CD4-positive, alpha-beta memory T cell (primary cell): Measurements from ENCODE around the gene KRTAP5-9. TPM values are rescaled to one million over a fixed set of nuclear protein-coding genes. Genes with fewer than 3 reads are reported as not detected.

Experiments
- CTCF ChIA-PET: fragments of 350-600 bp; sonication (Branson Sonifier 250); formaldehyde crosslinking; loops from one replicate; lab custom pipeline; 2021; ENCODE audit warnings: inconsistent platforms; ENCODE audit not compliant: partially characterized antibody; lab: Charles Lee
- POLR2A ChIA-PET: fragments of 350-600 bp; sonication (Branson Sonifier 250); formaldehyde crosslinking; loops from one replicate; lab custom pipeline; 2021; ENCODE audit not compliant: partially characterized antibody; lab: Charles Lee
- DNase-seq, 5 donors: peaks; one replicate each; pipeline versions ENCODE4 v3.0.0 to v3.0.0-alpha.2; 2020 to 2022; ENCODE audit warnings: mixed read lengths in 1 of 5
- H3K27ac ChIP-seq: one replicate; pipeline ENCODE4 v1.7.0; 2013; ENCODE audit warnings: low read depth, low read length
- H3K27me3 ChIP-seq: 2 replicates; pipeline ENCODE4 v1.7.0; 2013; ENCODE audit warnings: mild to moderate bottlenecking, low read length, moderate library complexity; ENCODE audit not compliant: insufficient read depth
- H3K36me3 ChIP-seq: 2 replicates; pipeline ENCODE4 v1.7.0; 2013; ENCODE audit warnings: mild to moderate bottlenecking, low read length, moderate library complexity; ENCODE audit not compliant: insufficient read depth
- H3K4me1 ChIP-seq: 2 replicates; pipeline ENCODE4 v1.7.0; 2013; ENCODE audit warnings: mild to moderate bottlenecking, low read length, moderate library complexity; ENCODE audit not compliant: insufficient read depth
- H3K4me3 ChIP-seq, 2 donors: one replicate each; pipeline ENCODE4 v1.7.0; 2013; ENCODE audit warnings: low read length in 2 of 2, mild to moderate bottlenecking in 1 of 2
- H3K9me3 ChIP-seq, 2 donors: one replicate each; pipeline ENCODE4 v1.7.0; 2013; ENCODE audit warnings: low read length in 2 of 2, control low read depth in 1 of 2; ENCODE audit not compliant: control insufficient read depth in 1 of 2
- H3K27ac Mint-ChIP-seq, 7 donors: one replicate each; pipeline ENCODE4 v1.8.0; 2020 to 2021; ENCODE audit warnings: mixed read lengths in 7 of 7, mild to moderate bottlenecking in 6 of 7, inconsistent platforms in 3 of 7, moderate library complexity in 3 of 7
- H3K27me3 Mint-ChIP-seq, 2 donors: one replicate each; pipeline ENCODE4 v1.8.0; 2020 to 2021; ENCODE audit warnings: mixed read lengths in 2 of 2
- H3K36me3 Mint-ChIP-seq, 2 donors: one replicate each; pipeline ENCODE4 v1.8.0; 2020 to 2021; ENCODE audit warnings: mixed read lengths in 2 of 2, inconsistent platforms in 1 of 2, mild to moderate bottlenecking in 1 of 2
- H3K4me1 Mint-ChIP-seq, 4 donors: one replicate each; pipeline ENCODE4 v1.8.0; 2020 to 2021; ENCODE audit warnings: mixed read lengths in 4 of 4, mild to moderate bottlenecking in 1 of 4
- H3K4me3 Mint-ChIP-seq, 8 donors: one replicate each; pipeline ENCODE4 v1.8.0; 2020 to 2021; ENCODE audit warnings: mixed read lengths in 8 of 8, mild to moderate bottlenecking in 7 of 8, moderate library complexity in 6 of 8, inconsistent platforms in 3 of 8
- H3K9me3 Mint-ChIP-seq, 8 donors: one replicate each; pipeline ENCODE4 v1.8.0; 2020 to 2021; ENCODE audit warnings: mixed read lengths in 8 of 8, mild to moderate bottlenecking in 5 of 8, inconsistent platforms in 3 of 8, moderate library complexity in 1 of 8
- intact Hi-C: fragments of 100-400 bp; cut with micrococcal nuclease; formaldehyde crosslinking; loops from one replicate; pipeline ENCODE4 v1.15.1; 2023
- polyA plus RNA-seq, 2 donors: library from polyadenylated mRNA; unstranded; fragments of 300-500 nt; fragmentation: Illumina TruSeq; gene quantifications; one replicate each; pipeline ENCODE4 v1.2.3, GENCODE V29; 2021
- total RNA-seq, 2 experiments: library from RNA; stranded (reverse); gene quantifications; one replicate each; pipeline ENCODE4 v1.2.3, GENCODE V29; 2021

Gene KRTAP5-9
- total and polyA plus RNA-seq, 4 experiments from 2014 or later, result not detected

DNA sequence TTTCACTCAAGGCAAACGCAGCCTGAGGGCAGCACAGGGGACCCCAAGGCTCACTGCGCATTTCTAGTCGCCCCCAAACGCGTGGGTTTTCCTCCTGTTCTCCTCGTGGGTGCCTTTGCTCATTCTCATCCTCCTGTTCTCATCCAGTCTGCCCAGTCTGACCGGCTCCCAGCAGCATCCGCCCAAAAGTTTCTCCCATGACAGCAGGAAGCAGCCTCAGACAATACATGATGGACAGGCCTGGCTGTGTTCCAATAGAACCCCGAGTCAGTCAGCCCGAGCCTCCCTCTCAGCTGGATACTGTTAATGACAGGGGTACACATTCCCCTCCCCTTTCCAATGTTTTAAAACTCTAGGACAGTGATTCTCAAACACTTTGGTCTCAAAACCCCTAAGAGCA lies 43.7 kb upstream of the KRTAP5-9 start:
- H3K4me1 Mint-ChIP-seq, result no peaks in the 10 kb centered on the region
- no peaks in the 10 kb centered on the region for H3K4me1 ChIP-seq
- no peaks in the 10 kb centered on the region for H3K27me3 ChIP-seq
- intact Hi-C loops, result no loop called here
- peaks cover 55 to 67% of the 10 kb centered on the region in 2 donors for H3K36me3 Mint-ChIP-seq
- H3K4me3 ChIP-seq, result no peak overlapping the region
- no peak overlapping the region for H3K27ac Mint-ChIP-seq
- DNase-seq, result no peak
- H3K4me3 Mint-ChIP-seq, result no peak overlapping the region
- peaks cover 7 to 47% (median 39%) of the 10 kb centered on the region in 8 donors for H3K9me3 Mint-ChIP-seq
- CTCF ChIA-PET, result no interaction called here
- no peaks in the 10 kb centered on the region for H3K27me3 Mint-ChIP-seq
- POLR2A ChIA-PET, result no interaction called here
- peaks cover 33% of the 10 kb centered on the region for H3K36me3 ChIP-seq
- peaks cover 0 to 3% of the 10 kb centered on the region in 2 donors for H3K9me3 ChIP-seq
- no peak overlapping the region for H3K27ac ChIP-seq

DNA sequence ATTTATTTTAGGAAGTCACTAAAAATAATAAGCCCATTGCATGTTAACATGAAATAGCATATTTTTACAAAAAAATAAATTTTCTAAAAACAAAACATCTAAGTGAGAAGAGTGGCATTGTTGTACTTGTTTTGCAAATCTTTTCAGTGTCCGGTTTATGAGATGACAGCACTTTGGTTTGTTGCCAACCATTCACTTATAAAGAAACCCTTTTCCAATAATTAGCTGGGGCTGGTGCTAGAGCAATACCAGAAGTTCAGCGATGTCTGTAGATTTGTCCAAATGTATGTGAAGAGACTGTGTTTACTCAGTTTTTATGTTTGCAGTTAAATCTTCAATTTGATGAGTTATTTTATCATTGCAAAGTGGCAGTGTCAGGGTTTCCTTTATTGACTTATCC lies 43.2 kb upstream of the KRTAP5-9 start:
- intact Hi-C loops, result no loop called here
- Histone ChIP-seq H3K27ac (no peak overlapping the region), H3K4me1 (no peaks in the 10 kb centered on the region), H3K36me3 (peaks cover 29% of the 10 kb centered on the region), H3K9me3 (peaks cover 0 to 5% of the 10 kb centered on the region in 2 donors), H3K27me3 (no peaks in the 10 kb centered on the region), H3K4me3 (no peak overlapping the region)
- no peaks in the 10 kb centered on the region for H3K27me3 Mint-ChIP-seq
- H3K27ac Mint-ChIP-seq, result no peak overlapping the region
- ChIA-PET POLR2A (no interaction called here), CTCF (no interaction called here)
- H3K9me3 Mint-ChIP-seq, result peaks cover 7 to 52% (median 44%) of the 10 kb centered on the region in 8 donors
- H3K4me3 Mint-ChIP-seq, result no peak overlapping the region
- peaks cover 55 to 68% of the 10 kb centered on the region in 2 donors for H3K36me3 Mint-ChIP-seq
- no peaks in the 10 kb centered on the region for H3K4me1 Mint-ChIP-seq
- no peak for DNase-seq

DNA sequence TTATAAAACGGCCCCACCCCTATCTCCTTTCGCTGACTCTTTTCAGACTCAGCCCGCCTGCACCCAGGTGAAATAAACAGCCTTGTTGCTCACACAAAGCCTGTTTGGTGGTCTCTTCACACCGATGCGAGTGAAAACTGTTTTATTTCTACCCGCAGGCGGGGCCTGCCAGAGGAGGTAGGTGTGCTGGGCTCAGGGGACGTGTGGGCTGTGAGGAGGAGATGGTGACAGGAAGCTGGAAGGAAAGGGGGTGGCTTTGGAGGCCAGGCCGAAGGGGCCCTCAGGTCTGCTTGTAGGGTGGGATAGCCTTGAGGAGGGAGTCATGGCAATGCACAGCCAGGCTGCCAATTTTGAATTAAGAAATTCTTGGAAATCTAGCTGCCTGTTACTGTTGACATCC lies 42.4 kb upstream of the KRTAP5-9 start:
- DNase-seq, result no peak
- peaks cover 0 to 10% of the 10 kb centered on the region in 2 donors for H3K9me3 ChIP-seq
- H3K9me3 Mint-ChIP-seq, result peaks cover 7 to 60% (median 51%) of the 10 kb centered on the region in 8 donors
- no peaks in the 10 kb centered on the region for H3K27me3 Mint-ChIP-seq
- no peaks in the 10 kb centered on the region for H3K4me1 Mint-ChIP-seq
- no peak overlapping the region for H3K27ac ChIP-seq
- no peaks in the 10 kb centered on the region for H3K27me3 ChIP-seq
- H3K4me3 ChIP-seq, result no peak overlapping the region
- CTCF ChIA-PET, result interaction anchor here (0.6 kb wide), 1 partner anchor 700 kb away, joined by 3 read pairs; no protein-coding TSS in a partner anchor
- H3K36me3 ChIP-seq, result peaks cover 21% of the 10 kb centered on the region
- POLR2A ChIA-PET, result no interaction called here
- H3K4me1 ChIP-seq, result no peaks in the 10 kb centered on the region
- peaks cover 47 to 60% of the 10 kb centered on the region in 2 donors for H3K36me3 Mint-ChIP-seq
- intact Hi-C loops, result no loop called here
- H3K4me3 Mint-ChIP-seq, result no peak overlapping the region
- H3K27ac Mint-ChIP-seq, result no peak overlapping the region

DNA sequence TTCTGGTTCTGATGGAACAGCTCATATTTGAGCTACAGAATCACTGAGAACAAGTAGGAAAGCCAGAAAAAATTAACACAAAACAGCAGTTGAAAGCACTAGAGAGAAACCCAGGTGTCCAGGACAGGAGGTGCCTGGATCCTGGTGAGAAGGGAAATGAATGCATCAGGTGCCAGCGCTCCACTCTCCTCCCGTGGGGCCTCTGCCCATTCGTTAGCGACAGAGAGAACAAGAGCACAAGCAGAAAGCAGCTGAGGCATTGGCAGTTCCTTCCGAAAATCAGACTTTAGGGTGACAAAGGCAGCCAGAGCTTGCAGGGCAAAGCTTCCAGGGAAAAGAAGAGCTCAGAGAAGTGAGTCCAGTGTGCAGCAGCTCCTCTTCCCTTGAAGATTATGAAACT lies 41.1 kb upstream of the KRTAP5-9 start:
- CTCF ChIA-PET, result no interaction called here
- no peak overlapping the region for H3K27ac Mint-ChIP-seq
- H3K9me3 Mint-ChIP-seq, result peaks cover 7 to 70% (median 56%) of the 10 kb centered on the region in 8 donors
- H3K27me3 Mint-ChIP-seq, result no peaks in the 10 kb centered on the region
- no peak overlapping the region for H3K4me3 Mint-ChIP-seq
- peaks cover 0 to 10% of the 10 kb centered on the region in 2 donors for H3K9me3 ChIP-seq
- H3K27me3 ChIP-seq, result no peaks in the 10 kb centered on the region
- no peak overlapping the region for H3K4me3 ChIP-seq
- DNase-seq, result no peak
- H3K36me3 ChIP-seq, result peaks cover 8% of the 10 kb centered on the region
- H3K4me1 Mint-ChIP-seq, result no peaks in the 10 kb centered on the region
- POLR2A ChIA-PET, result no interaction called here
- H3K4me1 ChIP-seq, result no peaks in the 10 kb centered on the region
- H3K27ac ChIP-seq, result no peak overlapping the region
- H3K36me3 Mint-ChIP-seq, result peaks cover 44 to 56% of the 10 kb centered on the region in 2 donors
- intact Hi-C loops, result no loop called here

DNA sequence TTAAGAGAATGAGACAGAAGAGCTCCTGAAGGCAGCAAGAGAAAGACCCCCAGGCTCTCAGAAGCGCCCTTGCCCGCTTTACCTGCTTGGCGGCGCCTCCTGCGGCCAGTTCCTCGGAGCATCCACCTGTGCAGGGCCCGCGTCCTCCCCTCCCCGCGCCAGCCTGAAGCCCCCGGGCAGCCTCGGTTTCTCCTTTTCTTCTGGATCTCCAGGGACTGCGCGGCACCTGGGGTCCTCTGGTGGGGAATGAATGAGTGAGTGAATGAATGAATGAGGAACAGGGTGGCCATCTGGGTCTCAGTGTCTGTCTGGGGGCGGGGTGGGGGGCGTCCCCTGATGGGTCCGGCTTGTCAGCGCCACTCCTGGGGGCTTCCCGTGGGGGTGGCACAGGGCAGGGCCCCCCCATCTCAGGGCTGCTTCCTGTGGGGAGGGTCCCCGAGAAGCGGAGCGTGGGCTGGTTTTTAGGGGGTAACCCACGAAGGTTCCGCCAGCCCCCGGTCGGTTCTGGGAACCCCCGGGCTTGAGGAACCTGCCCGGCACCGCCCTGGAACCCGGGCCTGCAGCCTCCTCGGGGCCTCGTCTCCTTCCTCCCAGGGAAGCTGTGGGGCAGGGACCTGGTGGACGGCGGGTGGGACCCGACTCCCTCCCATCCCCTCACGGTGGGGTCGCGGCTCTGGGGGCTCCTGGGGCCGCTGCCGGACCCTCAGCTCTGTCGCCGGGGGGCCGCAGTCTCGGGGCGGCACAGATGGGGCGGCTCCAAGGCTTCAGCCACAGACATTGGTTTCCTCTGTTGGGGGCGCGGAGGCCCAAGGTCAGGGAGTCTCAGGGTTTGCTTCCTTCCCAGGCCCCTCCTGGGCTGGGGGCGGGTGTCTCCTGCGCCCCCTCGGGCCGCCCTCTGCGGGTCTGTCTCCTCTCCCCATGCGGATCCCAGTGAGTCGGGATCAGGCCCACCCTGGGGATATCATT lies 29.4 kb upstream of the KRTAP5-9 start:
- no peaks in the 10 kb centered on the region for H3K36me3 Mint-ChIP-seq
- no peaks in the 10 kb centered on the region for H3K36me3 ChIP-seq
- H3K27ac Mint-ChIP-seq, result no peak overlapping the region
- H3K27me3 ChIP-seq, result no peaks in the 10 kb centered on the region
- CTCF ChIA-PET, result no interaction called here
- no peaks in the 10 kb centered on the region for H3K9me3 ChIP-seq
- POLR2A ChIA-PET, result no interaction called here
- intact Hi-C loops, result no loop called here
- H3K27ac ChIP-seq, result no peak overlapping the region
- H3K4me1 Mint-ChIP-seq, result no peaks in the 10 kb centered on the region
- no peak overlapping the region for H3K4me3 Mint-ChIP-seq
- no peaks in the 10 kb centered on the region for H3K4me1 ChIP-seq
- DNase-seq, result no peak
- peaks cover 0 to 15% (median 5%) of the 10 kb centered on the region in 8 donors for H3K9me3 Mint-ChIP-seq
- no peaks in the 10 kb centered on the region for H3K27me3 Mint-ChIP-seq
- no peak overlapping the region for H3K4me3 ChIP-seq

DNA sequence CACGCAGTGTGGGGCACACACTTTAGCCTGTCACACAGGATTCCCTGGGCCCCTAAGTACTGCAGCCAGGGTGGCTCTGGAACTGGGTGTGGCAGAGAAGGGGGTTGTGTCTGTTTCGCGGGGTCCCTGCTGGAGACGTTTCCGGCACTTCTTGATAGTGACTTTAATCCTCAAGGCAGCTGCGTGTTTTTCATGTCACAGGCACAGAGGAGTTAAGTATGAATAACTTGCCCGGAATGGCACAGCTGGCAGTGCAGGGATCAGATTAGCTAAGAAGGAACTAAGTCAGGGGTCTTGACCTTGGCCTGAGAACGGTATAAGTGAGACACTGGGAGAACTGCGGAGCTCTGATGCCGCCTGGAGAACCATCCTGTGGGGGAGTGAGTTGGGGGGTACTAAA lies 28.7 kb upstream of the KRTAP5-9 start:
- no peaks in the 10 kb centered on the region for H3K27me3 Mint-ChIP-seq
- H3K27ac ChIP-seq, result no peak overlapping the region
- H3K27me3 ChIP-seq, result no peaks in the 10 kb centered on the region
- intact Hi-C loops, result no loop called here
- H3K4me1 ChIP-seq, result no peaks in the 10 kb centered on the region
- no peak overlapping the region for H3K4me3 Mint-ChIP-seq
- DNase-seq, result no peak
- no peaks in the 10 kb centered on the region for H3K9me3 ChIP-seq
- H3K9me3 Mint-ChIP-seq, result peaks cover 0 to 15% (median 4%) of the 10 kb centered on the region in 8 donors
- no peaks in the 10 kb centered on the region for H3K36me3 Mint-ChIP-seq
- ChIA-PET CTCF (no interaction called here), POLR2A (no interaction called here)
- no peaks in the 10 kb centered on the region for H3K4me1 Mint-ChIP-seq
- H3K36me3 ChIP-seq, result no peaks in the 10 kb centered on the region
- H3K27ac Mint-ChIP-seq, result peak overlapping the region in 1 of 7 donors; percentile 32
- no peak overlapping the region for H3K4me3 ChIP-seq

DNA sequence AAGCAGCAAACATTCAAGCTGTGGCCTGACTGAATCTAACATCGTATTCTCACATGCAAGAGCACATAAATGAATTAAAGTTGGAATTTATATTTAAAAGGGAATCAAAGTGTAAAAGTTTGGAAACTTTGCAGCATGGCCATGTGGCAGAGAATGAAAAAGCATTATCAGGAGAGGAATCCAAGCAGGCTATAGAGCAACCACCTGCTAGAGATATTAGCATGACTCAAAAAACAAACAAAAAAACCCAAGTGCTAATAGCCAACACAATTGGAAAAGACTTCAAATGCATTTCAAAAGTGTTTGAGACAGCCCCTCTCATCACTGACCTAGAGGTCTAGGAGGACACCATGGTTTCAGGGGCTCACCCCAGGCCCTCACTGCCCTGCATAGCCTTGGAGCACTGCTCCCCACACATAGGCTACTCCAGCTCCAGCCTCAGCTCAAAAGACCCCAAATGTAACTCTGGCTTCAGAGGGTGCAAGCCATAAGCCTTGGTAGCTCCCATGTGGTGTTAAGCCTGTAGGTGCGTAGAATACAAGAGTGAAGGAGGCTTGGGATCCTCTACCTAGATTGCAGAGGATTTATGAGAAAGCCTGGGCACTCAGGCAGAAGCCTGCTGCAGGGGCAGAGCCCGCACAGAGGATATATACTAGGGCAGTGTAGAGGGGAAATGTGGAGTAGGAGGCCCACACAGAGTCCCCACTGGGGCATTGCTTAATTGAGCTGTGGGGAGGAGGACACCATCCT lies 22.9 kb upstream of the KRTAP5-9 start:
- Histone ChIP-seq H3K36me3 (no peaks in the 10 kb centered on the region), H3K27me3 (no peaks in the 10 kb centered on the region), H3K4me1 (no peaks in the 10 kb centered on the region), H3K4me3 (no peak overlapping the region), H3K9me3 (no peaks in the 10 kb centered on the region), H3K27ac (no peak overlapping the region)
- no peak for DNase-seq
- CTCF ChIA-PET, result no interaction called here
- Mint-ChIP-seq H3K36me3 (no peaks in the 10 kb centered on the region), H3K4me1 (no peaks in the 10 kb centered on the region), H3K4me3 (no peak overlapping the region), H3K27ac (no peak overlapping the region), H3K27me3 (peaks cover 3 to 8% of the 10 kb centered on the region in 2 donors), H3K9me3 (peaks cover 0 to 8% (median 0%) of the 10 kb centered on the region in 8 donors)
- POLR2A ChIA-PET, result no interaction called here
- intact Hi-C loops, result no loop called here
